Measurements from ENCODE around the gene PAX2. TPM values are rescaled to one million over a fixed set of nuclear protein-coding genes. Genes with fewer than 3 reads are reported as not detected.
A peak's percentile ranks its signal among the peaks of the same experiment; 100 is the strongest.

The PAX2 gene
- total RNA-seq, 1 experiment from 2014 or later, result not detected

- no peak overlapping the region for H2BK5ac ChIP-seq (ENCODE audit: insufficient read length, low read length)
- no peak overlapping the region for H2AFZ ChIP-seq (ENCODE audit: low read length)
- H2BK120ac ChIP-seq (ENCODE audit: low read depth, low read length, poor library complexity, severe bottlenecking), result no peak overlapping the region
- no peak overlapping the region for H4K5ac ChIP-seq (ENCODE audit: insufficient read length, low read depth, low read length)
- peaks cover 0 to 8% of the 10 kb centered on the region in 2 experiments; a peak in 3 of 5 replicates for H3K9me3 Mint-ChIP-seq
- H3K79me1 ChIP-seq (ENCODE audit: insufficient read depth, low read depth, low read length, poor library complexity, severe bottlenecking), result no peaks in the 10 kb centered on the region
- no peak overlapping the region for H3K4ac ChIP-seq (ENCODE audit: low read depth, low read length)
- H3K4me1 ChIP-seq (ENCODE audit: insufficient read depth, low read length), result no peaks in the 10 kb centered on the region
- peaks cover 85% of the 10 kb centered on the region for H3K27me3 ChIP-seq (ENCODE audit: insufficient read depth, low read length)
- no peak overlapping the region for H3K18ac ChIP-seq (ENCODE audit: insufficient read length, low read depth, low read length)
- no peak for DNase-seq
- no peak overlapping the region for H3K27ac Mint-ChIP-seq
- no peaks in the 10 kb centered on the region for H3K79me2 ChIP-seq (ENCODE audit: insufficient read depth, low read length)
- H3T11ph ChIP-seq (ENCODE audit: low read length), result no peak overlapping the region
- peaks cover 8% of the 10 kb centered on the region for H3K23me2 ChIP-seq (ENCODE audit: insufficient read length, low read depth, low read length, poor library complexity, severe bottlenecking)
- WGBS (ENCODE audit: extremely low coverage, insufficient read length, low lambda C conversion rate), result no CpG with 5 or more reads among the region's 32 CpGs
- H3K56ac ChIP-seq (ENCODE audit: insufficient read length, low read depth, low read length), result no peak overlapping the region
- H2BK20ac ChIP-seq (ENCODE audit: low read depth, low read length, poor library complexity, severe bottlenecking), result no peak overlapping the region
- H3K23ac ChIP-seq (ENCODE audit: insufficient read length, low read depth, low read length), result no peak overlapping the region
- no peak overlapping the region for H4K91ac ChIP-seq (ENCODE audit: insufficient read length, low read depth, low read length)
- H4K8ac ChIP-seq (replicated peaks; ENCODE audit: insufficient read length, low read depth, low read length), result no peak overlapping the region
- H3K27me3 Mint-ChIP-seq (ENCODE audit: low read depth), result peaks cover 100% of the 10 kb centered on the region
- no peak overlapping the region for H2AK5ac ChIP-seq (ENCODE audit: insufficient read length, low read length)
- no peak overlapping the region for H2BK12ac ChIP-seq (ENCODE audit: insufficient read length, low read depth, low read length)
- H3K4me1 Mint-ChIP-seq, result peaks cover 33 to 75% of the 10 kb centered on the region in 2 experiments
- peak overlapping the region in 1 of 2 experiments; percentile 66; a peak in 3 of 5 replicates for H3K4me3 Mint-ChIP-seq
- H3K36me3 Mint-ChIP-seq (ENCODE audit: insufficient read depth in 1 of 3, low read depth in 3 of 3), result no peaks in the 10 kb centered on the region; a peak in 1 of 7 replicates
- H3K9ac ChIP-seq (ENCODE audit: extremely low read depth, insufficient read length, low read length), result no peak overlapping the region
- no peak overlapping the region for H3K14ac ChIP-seq (ENCODE audit: insufficient read depth, low read length)
- no peaks in the 10 kb centered on the region for H4K20me1 ChIP-seq (ENCODE audit: control insufficient read depth, insufficient read depth, insufficient read length)
- no peaks in the 10 kb centered on the region for H3K9me3 ChIP-seq (ENCODE audit: control insufficient read depth, low read depth, low read length)
- H3K4me2 ChIP-seq (ENCODE audit: insufficient read depth, insufficient read length, low read length), result no peak overlapping the region
- H3K27ac ChIP-seq (ENCODE audit: insufficient read length, low read depth, low read length), result no peak overlapping the region
- no peak overlapping the region for H2BK15ac ChIP-seq (ENCODE audit: low read depth, low read length)
- no peak for TF ChIP-seq CTCF (conservative IDR thresholded peaks at IDR 0.05)
Observed at GRCh38 chr10:100741378-100742075, 3.9 kb upstream of the PAX2 start.
